Muscle layer of duodenum (tissue), 2 donors: Measurements from ENCODE around the gene DEFB123.
"Not testable (repeated sequence)": the region's sequence is repeated elsewhere in the genome, so short reads cannot be mapped to it uniquely, and the experiment has no call there.

Experiments
- H3K27ac ChIP-seq: one replicate; pipeline ENCODE4 v1.7.0; 2013; ENCODE audit warnings: mild to moderate bottlenecking, low read length
- H3K27me3 ChIP-seq: one replicate; pipeline ENCODE4 v1.7.0; 2013; ENCODE audit warnings: low read depth, mild to moderate bottlenecking, control low read depth, low read length
- H3K36me3 ChIP-seq, 2 donors: one replicate each; pipeline ENCODE4 v1.7.0; 2013; ENCODE audit warnings: low read length in 2 of 2, control low read depth in 1 of 2, mild to moderate bottlenecking in 1 of 2; ENCODE audit not compliant: insufficient read depth in 2 of 2, control insufficient read depth in 1 of 2
- H3K4me1 ChIP-seq, 2 donors: one replicate each; pipeline ENCODE4 v1.7.0; 2013; ENCODE audit warnings: low read length in 2 of 2, mild to moderate bottlenecking in 2 of 2, control low read depth in 1 of 2, moderate library complexity in 1 of 2; ENCODE audit not compliant: insufficient read depth in 2 of 2, control insufficient read depth in 1 of 2
- H3K4me3 ChIP-seq, 2 donors: one replicate each; pipeline ENCODE4 v1.7.0; 2013; ENCODE audit warnings: low read length in 2 of 2, low read depth in 1 of 2, mild to moderate bottlenecking in 1 of 2
- H3K9me3 ChIP-seq, 2 donors: one replicate each; pipeline ENCODE4 v1.7.0; 2013; ENCODE audit warnings: low read length in 2 of 2, control low read depth in 1 of 2, mild to moderate bottlenecking in 1 of 2; ENCODE audit not compliant: control insufficient read depth in 1 of 2
- donor health status: healthy.

DEFB123 gene

GRCh38 chr20:31440012-31440659 is at the start of gene DEFB123:
Gene DEFB123, plus strand, starts transcription at chr20:31440632. Its CDS starts 67 bp downstream, at chr20:31440699.
- H3K4me3 ChIP-seq = no peak within 1 kb of the TSS
- H3K36me3 ChIP-seq = no peaks in the 10 kb centered on the region
- no peaks in the 10 kb centered on the region for H3K4me1 ChIP-seq
- H3K27ac ChIP-seq = no peak within 1 kb of the TSS
- H3K27me3 ChIP-seq = no peaks in the 10 kb centered on the region
- H3K9me3 ChIP-seq = no peaks in the 10 kb centered on the region

- H3K4me1 ChIP-seq = no peaks in the 10 kb centered on the region
- no peak overlapping the region for H3K27ac ChIP-seq
Observed at GRCh38 chr20:31392836-31393235, 47.6 kb upstream of the DEFB123 start.

GRCh38 chr20:31394900-31395299 is 45.5 kb upstream of the DEFB123 start:
- Histone ChIP-seq H3K9me3 (no peaks in the 10 kb centered on the region), H3K27me3 (no peaks in the 10 kb centered on the region), H3K4me3 (no peak overlapping the region), H3K27ac (no peak overlapping the region), H3K36me3 (no peaks in the 10 kb centered on the region), H3K4me1 (no peaks in the 10 kb centered on the region)

More at GRCh38 chr20:31392836-31393235, 47.6 kb upstream of the DEFB123 start:
- no peaks in the 10 kb centered on the region for H3K36me3 ChIP-seq
- H3K4me3 ChIP-seq = no peak overlapping the region
- no peaks in the 10 kb centered on the region for H3K9me3 ChIP-seq
- no peaks in the 10 kb centered on the region for H3K27me3 ChIP-seq

- Histone ChIP-seq H3K4me1 (no peaks in the 10 kb centered on the region), H3K27me3 (no peaks in the 10 kb centered on the region), H3K4me3 (no peak overlapping the region), H3K27ac (no peak overlapping the region), H3K36me3 (no peaks in the 10 kb centered on the region), H3K9me3 (no peaks in the 10 kb centered on the region)
Observed at GRCh38 chr20:31403886-31404285, 36.5 kb upstream of the DEFB123 start.

GRCh38 chr20:31406115-31406514 is 34.3 kb upstream of the DEFB123 start, which contains the start of gene DEFB121:
Gene DEFB121, minus strand, starts transcription at chr20:31406215. Its CDS starts 63 bp downstream, at chr20:31406152.
- Histone ChIP-seq H3K27me3 (no peaks in the 10 kb centered on the region), H3K4me1 (no peaks in the 10 kb centered on the region), H3K9me3 (no peaks in the 10 kb centered on the region), H3K27ac (no peak within 1 kb of the TSS), H3K4me3 (no peak within 1 kb of the TSS), H3K36me3 (no peaks in the 10 kb centered on the region)

GRCh38 chr20:31410011-31410410 is 30.4 kb upstream of the DEFB123 start:
- no peaks in the 10 kb centered on the region for H3K9me3 ChIP-seq
- H3K27me3 ChIP-seq = no peaks in the 10 kb centered on the region
- H3K36me3 ChIP-seq = no peaks in the 10 kb centered on the region
- no peak overlapping the region for H3K4me3 ChIP-seq
- H3K4me1 ChIP-seq = no peaks in the 10 kb centered on the region
- no peak overlapping the region for H3K27ac ChIP-seq

GRCh38 chr20:31414381-31414780 is 26.1 kb upstream of the DEFB123 start:
- Histone ChIP-seq H3K36me3 (no peaks in the 10 kb centered on the region), H3K4me1 (no peaks in the 10 kb centered on the region), H3K27ac (no peak overlapping the region), H3K4me3 (no peak overlapping the region), H3K27me3 (no peaks in the 10 kb centered on the region), H3K9me3 (no peaks in the 10 kb centered on the region)

- Histone ChIP-seq H3K36me3 (no peaks in the 10 kb centered on the region), H3K9me3 (peaks cover 0 to 2% of the 10 kb centered on the region in 2 donors), H3K4me1 (no peaks in the 10 kb centered on the region), H3K27ac (no peak overlapping the region), H3K27me3 (no peaks in the 10 kb centered on the region), H3K4me3 (no peak overlapping the region)
Observed at GRCh38 chr20:31415653-31416052, 24.8 kb upstream of the DEFB123 start.

GRCh38 chr20:31418307-31418706 is 22.1 kb upstream of the DEFB123 start:
- H3K4me3 ChIP-seq = no peak overlapping the region
- no peaks in the 10 kb centered on the region for H3K4me1 ChIP-seq
- H3K9me3 ChIP-seq = peaks cover 0 to 2% of the 10 kb centered on the region in 2 donors
- H3K27ac ChIP-seq = no peak overlapping the region
- no peaks in the 10 kb centered on the region for H3K27me3 ChIP-seq
- H3K36me3 ChIP-seq = no peaks in the 10 kb centered on the region

GRCh38 chr20:31425797-31426196 is 14.6 kb upstream of the DEFB123 start:
- H3K27ac ChIP-seq = no peak overlapping the region
- no peak overlapping the region for H3K4me3 ChIP-seq
- no peaks in the 10 kb centered on the region for H3K36me3 ChIP-seq
- H3K4me1 ChIP-seq = no peaks in the 10 kb centered on the region
- H3K9me3 ChIP-seq = peaks cover 0 to 4% of the 10 kb centered on the region in 2 donors
- no peaks in the 10 kb centered on the region for H3K27me3 ChIP-seq

- H3K36me3 ChIP-seq, H3K9me3 ChIP-seq, H3K27ac ChIP-seq, H3K27me3 ChIP-seq, H3K4me1 ChIP-seq, H3K4me3 ChIP-seq: not testable (repeated sequence)
Observed at GRCh38 chr20:31426891-31427551, 13.4 kb upstream of the DEFB123 start.

GRCh38 chr20:31427576-31427975 is 12.9 kb upstream of the DEFB123 start:
- H3K9me3 ChIP-seq, H3K36me3 ChIP-seq, H3K4me1 ChIP-seq, H3K4me3 ChIP-seq, H3K27ac ChIP-seq, H3K27me3 ChIP-seq: not testable (repeated sequence)
